Left colon (tissue), 2 donors: ENCODE measurements around the gene DZIP1L. TPM values are rescaled to one million over a fixed set of nuclear protein-coding genes. Genes with fewer than 3 reads are reported as not detected.

ENCODE experiments used
- ATAC-seq: fragments of 200-7000 bp; cut with Tn5 transposase; one replicate; pipeline ENCODE4 v1.9.1; 2020; ENCODE audit warnings: mild to moderate bottlenecking, moderate library complexity
- DNase-seq, 2 donors: peaks; one replicate each; pipeline ENCODE4 v3.0.0-alpha.2; 2020
- intact Hi-C, 2 donors: fragments of 100-400 bp; cut with DNase I in 1 of 2; cut with micrococcal nuclease in 1 of 2; formaldehyde crosslinking; loops; one replicate each; pipeline versions ENCODE4 v1.11.2 to v1.14.0; 2022; cut with DNase I, micrococcal nuclease
- total RNA-seq, 2 donors: library from RNA; stranded (reverse); fragmentation: NEBNext Ultra II Directional; extraction: Animal tissue kit (Norgen Biotek cat#: 25700); gene quantifications; one replicate each; pipeline ENCODE4 v1.2.1, GENCODE V29; 2021
- donor health status: DM: no; HTN: no; CAD: no.
- donor health status: DM: yes; HTN: yes; CAD: no.

The DZIP1L gene
- total RNA-seq, 2 donors from 2014 or later = 1.6 to 3.5 TPM

GRCh38 chr3:138078901-138079344 is 36.5 kb downstream of the DZIP1L start:
- intact Hi-C loops = no loop called here
- DNase-seq (no peak), ATAC-seq (no peak)

DNA sequence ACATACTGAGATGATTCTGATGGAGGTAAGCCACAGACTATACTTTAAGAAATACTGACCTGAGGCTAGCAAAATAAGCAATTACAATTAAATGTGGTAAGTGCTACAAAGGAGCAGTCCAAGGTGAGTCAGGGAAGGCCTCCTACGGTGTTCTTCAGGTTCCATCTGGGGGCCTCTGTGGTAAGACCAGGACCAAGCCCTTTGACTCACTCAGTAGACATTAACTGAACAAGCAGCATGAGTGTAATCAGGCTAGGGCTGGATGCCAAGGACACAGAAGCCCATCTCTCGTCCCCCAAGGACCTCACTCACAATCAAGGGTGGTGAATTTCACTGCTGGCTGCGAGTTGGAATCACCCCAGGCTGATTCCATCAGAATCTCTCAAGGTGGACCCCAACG is 37.3 kb downstream of the DZIP1L start:
- intact Hi-C loops = no loop called here
- ATAC-seq (no peak), DNase-seq (no peak)

DNA sequence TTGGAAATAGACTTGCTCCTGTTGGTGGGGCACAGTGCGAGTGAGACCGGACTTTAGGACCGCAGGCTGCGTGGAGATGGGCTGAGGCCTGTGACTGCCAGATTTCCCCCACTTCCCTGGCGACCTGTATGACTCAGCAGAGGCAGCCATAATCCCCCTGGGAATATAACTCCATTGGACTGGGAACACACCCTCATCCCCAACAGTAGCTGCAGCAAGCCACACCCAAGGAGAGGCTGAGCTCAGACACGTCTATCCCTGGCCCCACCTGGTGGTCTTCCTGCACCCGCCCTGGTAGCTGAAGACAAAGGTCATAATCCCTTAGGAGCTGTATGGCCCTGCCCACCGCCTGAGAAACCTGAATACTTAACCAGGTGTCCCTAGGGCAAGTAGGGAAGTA is 42.6 kb downstream of the DZIP1L start:
- ATAC-seq (no peak), DNase-seq (no peak)
- intact Hi-C loops = no loop called here

- ATAC-seq = no peak
- DNase-seq = no peak
- intact Hi-C loops = no loop called here
Observed at GRCh38 chr3:138070006-138070405, 45.4 kb downstream of the DZIP1L start.

DNA sequence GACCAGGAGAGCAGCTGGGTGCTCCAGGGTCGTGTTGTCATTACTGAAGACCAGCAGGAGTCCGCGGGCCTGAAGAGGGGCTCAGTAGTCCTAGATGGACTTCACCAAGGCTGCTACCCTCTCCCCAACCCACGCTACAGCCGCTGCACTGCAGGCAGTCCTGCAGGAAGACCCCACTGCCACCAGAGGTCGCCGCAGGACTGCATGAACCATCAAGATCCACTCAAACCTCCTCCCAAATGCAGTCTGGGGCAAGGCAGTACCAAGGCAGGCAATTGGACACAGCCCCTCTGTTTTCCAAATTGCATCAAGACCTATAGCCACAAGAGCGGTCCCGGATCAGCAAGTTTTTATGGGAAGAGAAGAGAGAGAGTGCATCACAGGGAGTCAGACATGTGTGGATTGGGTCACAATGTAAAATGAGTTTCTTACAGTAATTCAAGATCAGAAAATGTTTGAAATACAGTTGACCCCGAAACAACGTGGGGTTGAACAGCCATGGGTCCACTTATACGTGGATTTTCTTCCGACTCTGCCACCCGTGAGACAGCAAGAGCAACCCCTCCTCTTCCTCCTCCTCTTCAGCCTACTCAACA is 46.7 kb downstream of the DZIP1L start:
- intact Hi-C loops = loop anchor here in 1 of 2 donors (5.0 kb wide), 1 partner anchor 49 kb away; the partner anchor contains the start of gene DZIP1L

GRCh38 chr3:138068046-138068445 is 47.4 kb downstream of the DZIP1L start:
- ATAC-seq = no peak
- intact Hi-C loops = loop anchor here in 1 of 2 donors (5.0 kb wide), 1 partner anchor 49 kb away; the partner anchor contains the start of gene DZIP1L
- no peak for DNase-seq

More for the DNA sequence above, 46.7 kb downstream of the DZIP1L start:
- DNase-seq = peak; percentile 54 to 71
- ATAC-seq = peak; percentile 85

GRCh38 chr3:138066972-138067371 is 48.4 kb downstream of the DZIP1L start:
- ATAC-seq = no peak
- intact Hi-C loops = loop anchor here in 1 of 2 donors (5.0 kb wide), 1 partner anchor 50 kb away; the partner anchor contains the start of gene DZIP1L
- no peak for DNase-seq

GRCh38 chr3:138066383-138066782 is 49.0 kb downstream of the DZIP1L start:
- no peak for ATAC-seq

DNA sequence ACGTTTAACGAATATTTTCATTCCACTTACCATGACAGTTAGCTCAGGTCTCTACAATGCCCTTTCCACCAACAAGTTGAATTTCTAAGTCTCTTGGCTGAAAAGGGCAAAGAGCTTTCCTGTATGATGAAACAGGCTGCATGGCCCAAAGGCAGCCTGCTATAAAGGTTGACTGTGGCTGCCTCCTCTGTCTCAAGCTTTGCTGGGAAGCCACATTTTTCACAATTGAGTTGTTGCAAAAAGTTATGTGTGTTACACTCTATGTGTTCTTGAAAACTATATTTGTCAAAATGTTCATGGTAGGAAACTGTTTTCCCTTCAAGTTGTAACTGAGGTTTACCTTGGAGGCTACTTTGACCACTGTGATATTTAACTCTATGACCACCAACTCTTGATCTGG is 49.5 kb downstream of the DZIP1L start:
- DNase-seq = no peak

More at GRCh38 chr3:138066383-138066782, 49.0 kb downstream of the DZIP1L start:
- intact Hi-C loops = loop anchor here in 1 of 2 donors (5.0 kb wide), 1 partner anchor 51 kb away; the partner anchor contains the start of gene DZIP1L
- no peak for DNase-seq

DNA sequence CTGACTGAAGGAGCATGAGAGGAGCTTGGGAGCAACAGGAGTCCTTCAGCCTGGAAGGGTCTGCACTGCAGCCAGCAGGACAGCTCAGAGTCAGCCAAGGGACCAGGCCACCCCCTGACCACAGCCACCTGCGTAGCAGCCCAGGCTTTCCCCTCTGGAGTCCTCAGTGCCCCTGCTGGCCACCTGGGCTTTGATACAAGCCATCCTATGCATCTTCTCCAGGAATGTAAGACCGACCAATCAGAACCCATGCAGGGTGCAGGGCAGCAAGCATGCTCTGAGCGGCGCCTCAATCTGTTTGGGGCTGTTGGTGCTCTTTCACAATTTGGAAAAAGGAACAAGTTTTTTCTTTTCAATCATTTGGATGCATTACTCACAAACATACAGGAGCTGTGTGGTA is 52.0 kb downstream of the DZIP1L start:
- DNase-seq = no peak
- no peak for ATAC-seq
- intact Hi-C loops = no loop called here

More for the DNA sequence above, 49.5 kb downstream of the DZIP1L start:
- ATAC-seq = no peak
- intact Hi-C loops = loop anchor here in 1 of 2 donors (5.0 kb wide), 1 partner anchor 51 kb away; the partner anchor contains the start of gene DZIP1L

- peak in 1 of 2 donors; percentile 10 for DNase-seq
- intact Hi-C loops = no loop called here
- ATAC-seq = no peak
Observed at GRCh38 chr3:138062626-138063025, 52.8 kb downstream of the DZIP1L start.

- intact Hi-C loops = no loop called here
- ATAC-seq = no peak
- no peak for DNase-seq
Observed at GRCh38 chr3:138062037-138062436, 53.4 kb downstream of the DZIP1L start.

DNA sequence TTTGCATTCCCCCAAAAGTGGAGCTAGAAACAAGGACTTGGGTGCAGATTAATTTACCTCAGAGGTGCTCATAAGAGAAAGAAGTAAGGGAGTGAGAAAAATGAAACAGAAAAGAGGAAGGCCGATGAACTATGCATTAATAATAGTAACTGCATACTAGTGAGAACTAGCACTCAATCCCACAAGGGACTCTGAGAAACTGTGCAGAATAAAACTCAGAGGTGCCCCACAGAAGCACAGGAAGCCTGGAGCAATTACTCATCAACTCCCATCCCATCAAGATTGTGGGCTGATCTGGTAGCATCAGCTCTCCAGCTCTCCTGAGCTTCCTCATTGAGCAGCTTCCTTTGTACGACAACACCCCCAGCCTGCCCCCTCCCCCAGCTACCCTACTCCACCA is 54.6 kb downstream of the DZIP1L start:
- ATAC-seq = no peak
- no peak for DNase-seq
- intact Hi-C loops = no loop called here

GRCh38 chr3:138059261-138059660 is 56.1 kb downstream of the DZIP1L start:
- intact Hi-C loops = no loop called here
- ATAC-seq (no peak), DNase-seq (no peak)

GRCh38 chr3:138057384-138057783 is 58.0 kb downstream of the DZIP1L start:
- intact Hi-C loops = no loop called here
- DNase-seq = no peak
- ATAC-seq = no peak

GRCh38 chr3:138054057-138054456 is 61.4 kb downstream of the DZIP1L start:
- ATAC-seq = no peak
- intact Hi-C loops = no loop called here
- DNase-seq = no peak

DNA sequence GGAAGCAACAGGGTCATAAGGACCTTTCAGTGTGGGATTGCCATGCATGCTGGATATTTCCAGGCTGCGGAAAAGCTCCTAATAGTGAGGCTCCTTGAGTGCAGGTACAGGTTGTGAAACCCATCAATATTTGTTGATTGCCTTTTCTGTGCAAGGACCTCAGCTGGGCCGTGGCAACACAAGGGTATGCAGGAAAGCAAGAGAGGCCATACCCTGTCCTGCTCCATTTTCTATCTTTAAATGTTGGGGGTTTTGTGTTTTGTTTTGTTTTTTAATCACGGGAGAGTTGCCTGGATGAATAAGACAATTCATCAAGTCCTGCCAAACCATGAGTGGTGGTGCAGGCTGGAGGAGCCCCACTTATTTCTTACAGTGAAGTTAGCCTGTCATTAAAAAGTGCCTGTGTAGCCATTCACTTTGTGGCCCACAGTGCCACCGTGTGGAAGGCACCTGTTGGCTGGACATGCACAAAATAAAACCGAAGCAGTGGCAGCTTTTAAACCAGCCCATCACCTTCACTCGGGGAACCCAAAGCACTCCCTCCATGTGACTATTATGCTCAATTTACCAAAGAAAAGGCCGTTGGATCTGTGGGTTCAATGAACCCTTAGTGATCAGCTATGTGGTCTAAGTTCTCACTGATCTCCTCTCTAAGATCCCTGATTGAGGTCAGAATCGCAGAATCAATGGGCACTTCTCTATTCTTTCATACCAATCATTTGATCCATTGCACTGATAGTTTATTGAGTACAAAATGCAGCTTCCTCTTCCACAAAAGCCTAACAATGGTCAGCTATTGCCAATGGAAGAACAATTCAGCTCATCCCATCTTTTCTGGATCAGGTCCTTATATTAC is 63.2 kb downstream of the DZIP1L start:
- peak in 1 of 2 donors; percentile 43 for DNase-seq
- intact Hi-C loops = no loop called here

GRCh38 chr3:138049157-138049919 is 66.1 kb downstream of the DZIP1L start:
- no peak for DNase-seq
- intact Hi-C loops = no loop called here

More for the DNA sequence above, 63.2 kb downstream of the DZIP1L start:
- ATAC-seq = peak; percentile 56

DNA sequence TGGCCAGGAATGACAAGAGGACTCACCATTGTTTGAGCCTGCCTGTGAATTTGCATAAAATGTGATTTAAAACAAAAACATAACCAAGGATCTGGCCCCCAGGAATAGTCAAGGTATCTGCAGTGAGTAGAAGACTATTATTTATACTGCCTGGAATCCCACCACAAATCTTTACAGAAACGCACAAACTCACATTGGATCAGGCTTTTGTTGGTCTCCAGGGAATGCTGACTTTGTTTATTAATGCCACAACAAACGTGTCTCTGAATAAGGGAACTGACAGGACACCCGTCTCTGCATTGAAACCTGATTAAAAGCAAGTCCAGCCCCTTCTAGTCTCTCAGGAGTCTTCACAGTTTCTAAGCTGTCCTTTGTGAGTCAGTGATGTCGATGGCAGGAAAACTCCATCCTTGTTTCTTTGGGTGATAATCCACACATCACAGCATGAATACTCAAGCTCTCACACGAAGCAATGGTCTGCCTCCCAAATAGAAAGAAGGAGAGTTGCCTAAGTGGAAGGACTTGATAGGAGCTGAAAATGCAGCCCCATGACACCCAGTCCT is 67.7 kb downstream of the DZIP1L start:
- ATAC-seq (no peak), DNase-seq (no peak)
- intact Hi-C loops = no loop called here

More at GRCh38 chr3:138049157-138049919, 66.1 kb downstream of the DZIP1L start:
- no peak for ATAC-seq
